BE2C (cell line): ENCODE measurements around the gene PALM.

Experiments used
- DNase-seq: peaks from one replicate; pipeline ENCODE4 v3.0.0-alpha.2; 2020
- H3K27me3 ChIP-seq: fragments of 250-450 bp; sonication (Bioruptor Pico); 2 replicates; pipeline ENCODE4 v1.5.1; 2020; ENCODE audit warnings: mild to moderate bottlenecking
- H3K36me3 ChIP-seq: fragments of 250-450 bp; sonication (Bioruptor Pico); 2 replicates; pipeline ENCODE4 v1.5.1; 2020; ENCODE audit warnings: mild to moderate bottlenecking
- H3K4me1 ChIP-seq: fragments of 250-450 bp; sonication (Bioruptor Pico); 2 replicates; pipeline ENCODE4 v1.5.1; 2020
- H3K4me3 ChIP-seq: 2 replicates; pipeline ENCODE4 v1.5.1; 2011; ENCODE audit warnings: low read depth, low read length
- H3K9me3 ChIP-seq: fragments of 250-450 bp; sonication (Bioruptor Pico); 2 replicates; pipeline ENCODE4 v1.5.1; 2020
- CTCF ChIP-seq: IDR thresholded peaks from 2 replicates; pipeline ENCODE4 v1.5.1; 2012; ENCODE audit warnings: mild to moderate bottlenecking, low read depth, low read length

Gene PALM

GRCh38 chr19:674282-675151 is 34.2 kb upstream of the PALM start:
- no peak for TF ChIP-seq CTCF
- Histone ChIP-seq H3K4me1 (no peaks in the 10 kb centered on the region), H3K4me3 (no peak overlapping the region), H3K36me3 (no peaks in the 10 kb centered on the region), H3K9me3 (no peaks in the 10 kb centered on the region), H3K27me3 (peaks cover 25% of the 10 kb centered on the region)
- no peak for DNase-seq

- no peaks in the 10 kb centered on the region for H3K36me3 ChIP-seq
- TF ChIP-seq CTCF = no peak
- DNase-seq = no peak
- H3K4me1 ChIP-seq = no peaks in the 10 kb centered on the region
- H3K27me3 ChIP-seq = peaks cover 25% of the 10 kb centered on the region
- no peak overlapping the region for H3K4me3 ChIP-seq
- H3K9me3 ChIP-seq = no peaks in the 10 kb centered on the region
Observed at GRCh38 chr19:676007-676338, 32.8 kb upstream of the PALM start.

GRCh38 chr19:676339-677105 is 32.2 kb upstream of the PALM start, which contains the start of gene FSTL3:
Gene FSTL3, plus strand, starts transcription at chr19:676392. Its CDS starts 32 bp downstream, at chr19:676424.
- Histone ChIP-seq H3K9me3 (no peaks in the 10 kb centered on the region; the same call in 1 of the 2 replicates), H3K27me3 (peaks cover 25% of the 10 kb centered on the region), H3K36me3 (no peaks in the 10 kb centered on the region), H3K4me3 (no peak within 1 kb of the TSS), H3K4me1 (no peaks in the 10 kb centered on the region)
- TF ChIP-seq CTCF = no peak
- DNase-seq = no peak

- no peak for DNase-seq
- peaks cover 25% of the 10 kb centered on the region for H3K27me3 ChIP-seq
- no peaks in the 10 kb centered on the region for H3K4me1 ChIP-seq
- no peaks in the 10 kb centered on the region; the same call in 1 of the 2 replicates for H3K9me3 ChIP-seq
- TF ChIP-seq CTCF = no peak
- no peak overlapping the region for H3K4me3 ChIP-seq
- no peaks in the 10 kb centered on the region for H3K36me3 ChIP-seq
Observed at GRCh38 chr19:677201-677600, 31.5 kb upstream of the PALM start.

- no peaks in the 10 kb centered on the region; the same call in 1 of the 2 replicates for H3K9me3 ChIP-seq
- no peaks in the 10 kb centered on the region for H3K36me3 ChIP-seq
- no peaks in the 10 kb centered on the region for H3K4me1 ChIP-seq
- H3K27me3 ChIP-seq = peaks cover 25% of the 10 kb centered on the region
- no peak for TF ChIP-seq CTCF
- H3K4me3 ChIP-seq = no peak overlapping the region
- no peak for DNase-seq
Observed at GRCh38 chr19:677601-678436, 30.9 kb upstream of the PALM start.
